Transverse colon (tissue), 4 donors: ENCODE results near the gene TMC2. TPM values are rescaled to one million over a fixed set of nuclear protein-coding genes. Genes with fewer than 3 reads are reported as not detected.

Experiments used
- DNase-seq: peaks from one replicate; pipeline ENCODE4 v3.0.0-alpha.2; 2019
- H3K27ac ChIP-seq, 4 donors: fragments of 200-600 bp; sonication (generic); 2 replicates each; pipeline ENCODE4 v1.5.1; 2016 to 2018; ENCODE audit warnings: inconsistent platforms in 4 of 4
- H3K27me3 ChIP-seq: fragments of 200-600 bp; sonication (generic); 2 replicates; pipeline ENCODE4 v1.5.1; 2017; ENCODE audit warnings: inconsistent platforms
- H3K36me3 ChIP-seq, 4 donors: fragments of 200-600 bp; sonication (generic); 2 replicates each; pipeline ENCODE4 v1.5.1; 2017 to 2019; ENCODE audit warnings: inconsistent platforms in 4 of 4
- H3K4me1 ChIP-seq, 4 donors: fragments of 200-600 bp; sonication (generic); 2 replicates each; pipeline ENCODE4 v1.5.1; 2017 to 2020; ENCODE audit warnings: inconsistent platforms in 4 of 4
- H3K4me3 ChIP-seq, 4 donors: fragments of 200-600 bp; sonication (generic); 1 replicate in 1 of 4; 2 replicates in 3 of 4; pipeline versions ENCODE4 v1.5.1 to v1.6.1; 2017 to 2019; ENCODE audit warnings: inconsistent platforms in 4 of 4
- H3K9me3 ChIP-seq, 2 donors: fragments of 200-600 bp; sonication (generic); 2 replicates each; pipeline ENCODE4 v1.5.1; 2017 to 2019; ENCODE audit warnings: inconsistent platforms in 2 of 2
- CTCF ChIP-seq, 5 experiments: fragments of 200-600 bp in 3 of 5; fragments of 450-650 bp in 2 of 5; sonication (generic) in 3 of 5; IDR thresholded peaks; 1 replicate in 2 of 5; 2 replicates in 3 of 5; pipeline ENCODE4 v1.5.1; 2016 to 2017; ENCODE audit warnings: antibody characterized with exemption in 5 of 5, inconsistent platforms in 3 of 5, mild to moderate bottlenecking in 2 of 5, moderate library complexity in 1 of 5
- EP300 ChIP-seq: sonication (generic); formaldehyde crosslinking; IDR thresholded peaks from one replicate; pipeline ENCODE4 v1.6.1; 2017; ENCODE audit warnings: antibody characterized with exemption, low read depth
- POLR2A ChIP-seq: fragments of 450-650 bp; IDR thresholded peaks from one replicate; pipeline ENCODE4 v1.6.1; 2016; ENCODE audit warnings: antibody characterized with exemption, mild to moderate bottlenecking, moderate library complexity
- POLR2AphosphoS5 ChIP-seq, 3 donors: sonication (generic); formaldehyde crosslinking; IDR thresholded peaks; one replicate each; pipeline ENCODE4 v1.6.1; 2016; ENCODE audit warnings: antibody characterized with exemption in 3 of 3
- WGBS, 2 donors: methylation state at CpG; one replicate each; pipeline ENCODE4 v1.1.5; 2018; ENCODE audit warnings: low coverage in 1 of 2; 5-methylcytosine and 5-hydroxymethylcytosine counted together
- in situ Hi-C, 4 donors: fragments of 200-750 bp; cut with MboI; loops; one replicate each; pipeline versions ENCODE4 v1.15.0 to v1.15.1; 2017; ENCODE audit warnings: low sequenced_read_pairs in 3 of 4, low pct_ligation_motif_present in 1 of 4, low pct_unique_long_range_greater_than_20kb in 1 of 4
- intact Hi-C: fragments of 100-400 bp; cut with DNase I; formaldehyde crosslinking; loops from one replicate; pipeline ENCODE4 v1.15.1; 2023; ENCODE audit warnings: low total_unique reads
- total RNA-seq, 4 donors: library from RNA; depleted of rRNA; stranded (reverse); fragments of >200 nt; gene quantifications; one replicate each; pipeline ENCODE4 v1.1.0, GENCODE V29; 2016

TMC2 gene
- total RNA-seq, 4 donors from 2014 or later, result not detected

GRCh38 chr20:2538356-2538755, 2.0 kb downstream of the TMC2 start:
- H3K4me1 ChIP-seq, result no peaks in the 10 kb centered on the region
- H3K4me3 ChIP-seq, result no peak overlapping the region
- in situ Hi-C loops, result no loop called here
- no peak overlapping the region for H3K27ac ChIP-seq
- H3K27me3 ChIP-seq, result peaks cover 25% of the 10 kb centered on the region
- TF ChIP-seq POLR2AphosphoS5 (IDR thresholded peaks at IDR 0.05) (no peak), EP300 (no peak), CTCF (IDR thresholded peaks at IDR 0.05) (no peak), POLR2A (no peak)
- no peak for DNase-seq
- no peaks in the 10 kb centered on the region for H3K9me3 ChIP-seq
- intact Hi-C loops, result loop anchor here (10.0 kb wide), 1 partner anchor 106 kb away; no protein-coding TSS in a partner anchor
- WGBS, 2 donors, result 53 to 85% methylated on average over 6 to 12 of the region's 12 CpGs
- H3K36me3 ChIP-seq, result no peaks in the 10 kb centered on the region

- H3K27me3 ChIP-seq, result peaks cover 20% of the 10 kb centered on the region
- H3K27ac ChIP-seq, result no peak overlapping the region
- no peak for DNase-seq
- in situ Hi-C loops (no loop called here), intact Hi-C loops (loop anchor here (10.0 kb wide), 1 partner anchor 106 kb away; no protein-coding TSS in a partner anchor)
- 59 to 70% methylated on average over 7 to 8 of the region's 8 CpGs for WGBS, 2 donors
- TF ChIP-seq CTCF (IDR thresholded peaks at IDR 0.05), result no peak
- no peaks in the 10 kb centered on the region for H3K9me3 ChIP-seq
- no peaks in the 10 kb centered on the region for H3K36me3 ChIP-seq
- no peaks in the 10 kb centered on the region for H3K4me1 ChIP-seq
- H3K4me3 ChIP-seq, result no peak overlapping the region
These were observed 2.8 kb downstream of the TMC2 start for GRCh38 chr20:2538931-2539720.

GRCh38 chr20:2541940-2542339, 5.6 kb downstream of the TMC2 start:
- no peak for DNase-seq
- no peak overlapping the region for H3K4me3 ChIP-seq
- H3K27me3 ChIP-seq, result peaks cover 9% of the 10 kb centered on the region
- intact Hi-C loops (no loop called here), in situ Hi-C loops (no loop called here)
- H3K27ac ChIP-seq, result no peak overlapping the region
- TF ChIP-seq POLR2A (no peak), EP300 (no peak), POLR2AphosphoS5 (IDR thresholded peaks at IDR 0.05) (no peak), CTCF (IDR thresholded peaks at IDR 0.05) (no peak)
- no peaks in the 10 kb centered on the region for H3K4me1 ChIP-seq
- no peaks in the 10 kb centered on the region for H3K9me3 ChIP-seq
- WGBS, 2 donors, result 81 to 85% methylated on average over 2 of the region's 2 CpGs
- no peaks in the 10 kb centered on the region for H3K36me3 ChIP-seq

GRCh38 chr20:2542361-2542760, 6.0 kb downstream of the TMC2 start:
- Histone ChIP-seq H3K36me3 (no peaks in the 10 kb centered on the region), H3K9me3 (no peaks in the 10 kb centered on the region), H3K27ac (no peak overlapping the region), H3K4me1 (no peaks in the 10 kb centered on the region), H3K4me3 (no peak overlapping the region), H3K27me3 (peaks cover 9% of the 10 kb centered on the region)
- in situ Hi-C loops, result no loop called here
- 90 to 91% methylated on average over 2 to 4 of the region's 4 CpGs for WGBS, 2 donors
- TF ChIP-seq POLR2AphosphoS5 (IDR thresholded peaks at IDR 0.05) (no peak), POLR2A (no peak), EP300 (no peak), CTCF (IDR thresholded peaks at IDR 0.05) (no peak)
- no peak for DNase-seq
- intact Hi-C loops, result no loop called here
